HCT116 (cell line): ENCODE data around the gene WT1. TPM values are rescaled to one million over a fixed set of nuclear protein-coding genes. Genes with fewer than 3 reads are reported as not detected.

Source experiments
- ATAC-seq: fragments of 200-7000 bp; cut with Tn5 transposase; 2 replicates; pipeline ENCODE4 v1.9.1; 2020; ENCODE audit warnings: mild to moderate bottlenecking, moderate library complexity
- BruUV-seq: library from RNA; stranded (reverse); fragments of 400-500 nt; replicated peaks from 2 replicates; lab custom pipeline; 2021; lab: Mats Ljungman, UMichigan
- CTCF ChIA-PET: fragments of 300-600 bp; sonication (Branson Sonifier 250); formaldehyde crosslinking; loops from one replicate; lab custom pipeline; 2021; ENCODE audit warnings: antibody characterized with exemption; lab: Charles Lee
- POLR2A ChIA-PET: fragments of 300-600, 350-600 bp; sonication (Branson Sonifier 250); formaldehyde crosslinking; loops from one replicate; lab custom pipeline; 2021; ENCODE audit warnings: antibody characterized with exemption; lab: Charles Lee
- RAD21 ChIA-PET, 2 experiments: fragments of 300-600 bp; sonication (Branson Sonifier 250); formaldehyde crosslinking; loops; one replicate each; lab custom pipeline; 2023; ENCODE audit warnings: low total read pairs in 2 of 2; ENCODE audit not compliant: uncharacterized antibody in 2 of 2, unreplicated experiment in 2 of 2, low non-redundant PET in 1 of 2; lab: Charles Lee
- DNase-seq: peaks from one replicate; pipeline ENCODE4 v3.0.0-alpha.2; 2010; ENCODE audit warnings: low read depth, low spot score
- H2AFZ ChIP-seq: fragments of 200-600 bp; shearing (Covaris generic), sonication (generic); 2 replicates; pipeline ENCODE4 v1.6.1; 2017; ENCODE audit warnings: low read depth, mixed run types, mixed read lengths, antibody characterized with exemption, low read length; ENCODE audit not compliant: poor library complexity, severe bottlenecking
- H3K27ac ChIP-seq: 2 replicates; pipeline ENCODE4 v1.5.1; 2012; ENCODE audit warnings: low read depth, low read length
- H3K27me3 ChIP-seq: fragments of 200-600 bp; sonication (generic); 2 replicates; pipeline ENCODE4 v1.6.1; 2016; ENCODE audit warnings: mixed run types, low read length, mixed read lengths; ENCODE audit not compliant: insufficient read depth
- H3K36me3 ChIP-seq, 2 experiments: fragments of 200-500 bp in 1 of 2; fragments of 200-600 bp in 1 of 2; sonication (Bioruptor generic) in 1 of 2; sonication (generic) in 1 of 2; 2 replicates each; pipeline versions ENCODE4 v1.5.1 to v1.6.1; 2014 to 2016; ENCODE audit warnings: low read length in 2 of 2, inconsistent platforms in 1 of 2, mixed read lengths in 1 of 2, mixed run types in 1 of 2; ENCODE audit not compliant: insufficient read depth in 2 of 2, control insufficient read depth in 1 of 2
- H3K4me1 ChIP-seq, 2 experiments: fragments of 200-600 bp in 1 of 2; sonication (generic) in 1 of 2; 2 replicates each; pipeline versions ENCODE4 v1.5.1 to v1.6.1; 2012 to 2017; ENCODE audit warnings: low read length in 2 of 2, inconsistent platforms in 1 of 2, mild to moderate bottlenecking in 1 of 2, mixed read lengths in 1 of 2, mixed run types in 1 of 2, moderate library complexity in 1 of 2; ENCODE audit not compliant: insufficient read depth in 2 of 2, control insufficient read depth in 1 of 2
- H3K4me2 ChIP-seq: fragments of 200-600 bp; sonication (generic); 2 replicates; pipeline ENCODE4 v1.6.1; 2017; ENCODE audit warnings: mixed run types, low read length, mixed read lengths
- H3K4me3 ChIP-seq, 2 experiments: fragments of 200-600 bp in 1 of 2; sonication (generic) in 1 of 2; replicated peaks in 1 of 2; 2 replicates each; pipeline ENCODE4 v1.5.1; 2011 to 2016; ENCODE audit warnings: low read length in 2 of 2, control low read depth in 1 of 2, low read depth in 1 of 2, mild to moderate bottlenecking in 1 of 2, mixed read lengths in 1 of 2, mixed run types in 1 of 2
- H3K79me2 ChIP-seq: fragments of 200-600 bp; sonication (generic); 2 replicates; pipeline ENCODE4 v1.6.1; 2017; ENCODE audit warnings: mild to moderate bottlenecking, mixed run types, low read length, moderate library complexity, mixed read lengths; ENCODE audit not compliant: insufficient read depth
- H3K9ac ChIP-seq: fragments of 200-600 bp; sonication (generic); 2 replicates; pipeline ENCODE4 v1.6.1; 2016; ENCODE audit warnings: low read length, mixed read lengths
- H3K9me2 ChIP-seq: fragments of 200-600 bp; sonication (generic), shearing (Covaris generic); 2 replicates; pipeline ENCODE4 v1.6.1; 2017; ENCODE audit warnings: mixed run types, mild to moderate bottlenecking, moderate library complexity; ENCODE audit not compliant: insufficient read depth
- H3K9me3 ChIP-seq, 2 experiments: fragments of 200-500 bp in 1 of 2; fragments of 200-600 bp in 1 of 2; sonication (Bioruptor generic) in 1 of 2; sonication (generic) in 1 of 2; 2 replicates each; pipeline ENCODE4 v1.6.1; 2014 to 2017; ENCODE audit warnings: low read length in 2 of 2, mixed read lengths in 2 of 2, inconsistent platforms in 1 of 2, low read depth in 1 of 2, mild to moderate bottlenecking in 1 of 2, mixed run types in 1 of 2, moderate library complexity in 1 of 2; ENCODE audit not compliant: control insufficient read depth in 1 of 2, insufficient read depth in 1 of 2
- H4K20me1 ChIP-seq: fragments of 200-600 bp; sonication (generic), shearing (Covaris generic); 2 replicates; pipeline ENCODE4 v1.6.1; 2017; ENCODE audit warnings: mixed run types, mild to moderate bottlenecking, moderate library complexity; ENCODE audit not compliant: insufficient read depth
- ATF3 ChIP-seq: IDR thresholded peaks from 2 replicates; pipeline ENCODE4 v1.6.1; 2012
- CBX3 ChIP-seq: IDR thresholded peaks from 2 replicates; pipeline ENCODE4 v1.6.1; 2012; ENCODE audit warnings: low read depth
- CEBPB ChIP-seq: IDR thresholded peaks from 2 replicates; pipeline ENCODE4 v1.6.1; 2012; ENCODE audit warnings: low read depth
- CTCF ChIP-seq, 3 experiments: fragments of 200-600 bp in 1 of 3; sonication (generic) in 1 of 3; IDR thresholded peaks in 2 of 3; conservative IDR thresholded peaks in 1 of 3; 2 replicates each; pipeline ENCODE4 v1.5.1; 2012 to 2017; ENCODE audit warnings: low read depth in 2 of 3, low read length in 2 of 3, antibody characterized with exemption in 1 of 3, borderline replicate concordance in 1 of 3, control low read depth in 1 of 3, mild to moderate bottlenecking in 1 of 3, mixed read lengths in 1 of 3, mixed run types in 1 of 3, moderate library complexity in 1 of 3; ENCODE audit not compliant: insufficient read depth in 1 of 3
- EZH2 ChIP-seq: fragments of 200-600 bp; sonication (generic); IDR thresholded peaks from 2 replicates; pipeline ENCODE4 v1.6.1; 2017; ENCODE audit warnings: antibody characterized with exemption, mixed run types
- EZH2phosphoT487 ChIP-seq: fragments of 200-600 bp; IDR thresholded peaks from 2 replicates; pipeline ENCODE4 v1.6.1; 2018; ENCODE audit warnings: antibody characterized with exemption, borderline replicate concordance
- JUND ChIP-seq: IDR thresholded peaks from 2 replicates; pipeline ENCODE4 v1.6.1; 2012
- POLR2A ChIP-seq: IDR thresholded peaks from 2 replicates; pipeline ENCODE4 v1.7.0; 2011; ENCODE audit warnings: borderline replicate concordance; ENCODE audit not compliant: insufficient read depth, insufficient read length; ENCODE audit errors: extremely low read depth
- POLR2AphosphoS5 ChIP-seq: IDR thresholded peaks from 2 replicates; pipeline ENCODE4 v1.6.1; 2011; ENCODE audit warnings: mild to moderate bottlenecking, low read depth, low read length, moderate library complexity
- RAD21 ChIP-seq: IDR thresholded peaks from 2 replicates; pipeline ENCODE4 v1.6.1; 2012; ENCODE audit warnings: low read depth, mild to moderate bottlenecking
- REST ChIP-seq: IDR thresholded peaks from 2 replicates; pipeline ENCODE4 v1.6.1; 2012; ENCODE audit warnings: low read depth
- SP1 ChIP-seq: IDR thresholded peaks from 2 replicates; pipeline ENCODE4 v1.6.1; 2012; ENCODE audit warnings: low read depth
- SRF ChIP-seq: IDR thresholded peaks from 2 replicates; pipeline ENCODE4 v1.6.1; 2012; ENCODE audit warnings: low read depth
- TCF7L2 ChIP-seq: IDR thresholded peaks from 2 replicates; pipeline ENCODE4 v1.7.0; 2011; ENCODE audit warnings: borderline replicate concordance, inconsistent platforms; ENCODE audit not compliant: insufficient read depth, insufficient read length; ENCODE audit errors: extremely low read depth
- YY1 ChIP-seq: IDR thresholded peaks from 2 replicates; pipeline ENCODE4 v1.6.1; 2011; ENCODE audit warnings: low read length, low read depth, moderate library complexity, mild to moderate bottlenecking; ENCODE audit not compliant: insufficient replicate concordance; ENCODE audit errors: extremely low read depth
- ZNF274 ChIP-seq: fragments of 200-500 bp; sonication (Bioruptor generic); IDR thresholded peaks from 2 replicates; pipeline ENCODE4 v1.6.1; 2014; ENCODE audit warnings: mild to moderate bottlenecking, low read depth, low read length, inconsistent platforms
- intact Hi-C: fragments of 100-400 bp; cut with micrococcal nuclease; formaldehyde crosslinking; loops from 2 replicates; pipeline ENCODE4 v1.10.0; 2022
- total RNA-seq: library from RNA; stranded (reverse); gene quantifications from one replicate; pipeline ENCODE4 v1.2.1, GENCODE V29; 2021; ENCODE audit not compliant: unreplicated experiment

The WT1 gene
- total RNA-seq, 1 experiment from 2014 or later, result 0.07 TPM

DNA sequence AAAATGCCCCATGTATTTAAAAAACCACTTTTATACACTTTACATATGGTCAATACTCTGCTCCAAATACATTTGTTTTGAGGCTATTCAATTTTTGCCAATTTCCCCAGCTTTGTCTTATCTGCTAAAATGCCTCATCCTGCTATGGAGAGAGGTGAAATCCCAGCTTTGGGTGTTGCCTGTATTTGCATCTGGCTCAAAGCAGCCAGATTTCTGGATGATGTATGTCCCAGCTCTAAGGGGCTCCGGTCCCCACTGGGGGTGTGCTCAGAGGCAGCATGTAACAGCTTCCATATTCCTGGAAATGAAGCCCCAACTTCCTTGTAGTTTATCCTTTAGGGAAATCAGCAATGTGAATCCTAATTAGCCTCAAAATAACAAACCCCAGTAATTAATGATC, 59.5 kb downstream of the WT1 start:
- H3K27me3 ChIP-seq, result no peaks in the 10 kb centered on the region
- POLR2A ChIA-PET, result no interaction called here
- no TSS peak for BruUV-seq
- H3K9me3 ChIP-seq, result peaks cover 0 to 4% of the 10 kb centered on the region in 2 experiments; a peak in 1 of 4 replicates
- no peak for DNase-seq
- H2AFZ ChIP-seq, result no peak overlapping the region
- no peaks in the 10 kb centered on the region for H3K4me1 ChIP-seq
- no peak overlapping the region for H3K4me2 ChIP-seq
- H3K9me2 ChIP-seq, result no peaks in the 10 kb centered on the region
- no peaks in the 10 kb centered on the region for H3K79me2 ChIP-seq
- no peaks in the 10 kb centered on the region for H3K36me3 ChIP-seq
- H3K4me3 ChIP-seq, result no peak overlapping the region
- intact Hi-C loops, result no loop called here
- TF ChIP-seq EZH2phosphoT487 (no peak), REST (no peak)
- TF ChIP-seq, all 23 proteins: peak for 0
- H3K9ac ChIP-seq, result no peak overlapping the region
- ChIA-PET RAD21 (no interaction called here), CTCF (no interaction called here)
- no peak overlapping the region for H3K27ac ChIP-seq
- no peaks in the 10 kb centered on the region for H4K20me1 ChIP-seq
- ATAC-seq, result no peak

GRCh38 chr11:32374261-32374711, 61.1 kb downstream of the WT1 start:
- Histone ChIP-seq H3K27me3 (no peaks in the 10 kb centered on the region), H3K36me3 (no peaks in the 10 kb centered on the region), H3K4me1 (no peaks in the 10 kb centered on the region), H3K4me2 (no peak overlapping the region), H3K9me2 (no peaks in the 10 kb centered on the region), H3K27ac (no peak overlapping the region), H3K4me3 (no peak overlapping the region), H3K9me3 (peaks cover 0 to 4% of the 10 kb centered on the region in 2 experiments; a peak in 1 of 4 replicates), H4K20me1 (no peaks in the 10 kb centered on the region), H3K9ac (no peak overlapping the region), H3K79me2 (no peaks in the 10 kb centered on the region), H2AFZ (no peak overlapping the region)
- DNase-seq (peak; percentile 19), ATAC-seq (peak; percentile 89)
- POLR2A ChIA-PET, result no interaction called here
- RAD21 ChIA-PET, result no interaction called here
- BruUV-seq, result no TSS peak
- CTCF ChIA-PET, result interaction anchor here (1.4 kb wide), 1 partner anchor 11 kb away, joined by 6 read pairs; no protein-coding TSS in a partner anchor
- intact Hi-C loops, result no loop called here
- TF ChIP-seq ZNF274 (no peak), JUND (no peak), RAD21 (peak; percentile 46), EZH2phosphoT487 (no peak), ATF3 (no peak), TCF7L2 (no peak), SRF (no peak), YY1 (no peak), POLR2AphosphoS5 (no peak), POLR2A (no peak), CBX3 (peak; percentile 72), CEBPB (no peak), CTCF (IDR thresholded peaks at IDR 0.05 in 2 of 3, conservative IDR thresholded peaks at IDR 0.05 in 1 of 3; ENCODE audit: borderline replicate concordance in 1 of 3, insufficient read depth in 1 of 3, low read depth in 2 of 3, low read length in 2 of 3) (peak; percentile 26 to 84 (median 75); a peak in 5 of 6 replicates), EZH2 (no peak), SP1 (no peak)
